Inflammatory macrophage treated with lipopolysaccharide for 1 hour (primary cell): Measurements from ENCODE around the gene B3GALT2.

Experiments used
- DNase-seq, 2 donors: peaks; one replicate each; pipeline ENCODE4 v3.0.0-alpha.2; 2020 to 2022

The B3GALT2 gene

DNA sequence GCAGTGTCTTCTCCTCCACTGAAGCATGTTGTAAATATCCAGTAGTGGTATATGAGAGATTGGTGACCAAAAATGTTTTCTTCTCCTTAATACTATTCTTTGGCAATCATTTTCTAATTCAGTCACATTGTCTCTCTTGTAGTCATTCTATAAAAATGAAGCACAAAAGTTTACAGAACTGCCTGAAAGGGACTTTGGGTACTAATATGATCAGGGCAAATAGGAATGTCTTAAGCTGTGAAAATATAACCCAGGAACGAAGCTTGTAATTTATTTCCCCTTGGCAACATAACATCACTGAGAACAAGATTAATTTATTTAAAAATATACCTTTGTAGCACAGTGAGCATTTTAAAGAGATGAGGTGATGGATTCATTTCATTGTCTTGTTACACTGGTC, 4.9 kb downstream of the B3GALT2 start:
- DNase-seq: no peak

DNA sequence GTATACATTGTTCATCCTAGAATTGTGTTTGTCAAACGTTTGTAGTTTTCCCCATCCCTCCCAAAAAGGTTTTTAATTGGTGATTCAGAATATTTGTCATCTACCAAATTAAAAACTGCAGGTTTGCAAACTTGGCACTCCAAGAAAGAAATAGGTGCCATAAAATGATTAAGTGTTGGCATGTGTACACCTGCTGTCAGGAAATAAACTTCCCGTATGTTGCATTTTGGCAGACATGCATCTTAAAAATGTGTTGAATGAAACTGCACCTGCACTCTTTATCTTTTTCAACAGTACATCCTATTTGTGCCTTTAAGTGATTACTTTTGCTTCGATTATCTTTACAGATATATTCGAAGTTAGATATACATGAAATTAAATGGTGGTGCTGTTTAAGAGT, 7.3 kb downstream of the B3GALT2 start:
- no peak for DNase-seq

GRCh38 chr1:193176788-193177187, 9.6 kb downstream of the B3GALT2 start:
- no peak for DNase-seq

DNA sequence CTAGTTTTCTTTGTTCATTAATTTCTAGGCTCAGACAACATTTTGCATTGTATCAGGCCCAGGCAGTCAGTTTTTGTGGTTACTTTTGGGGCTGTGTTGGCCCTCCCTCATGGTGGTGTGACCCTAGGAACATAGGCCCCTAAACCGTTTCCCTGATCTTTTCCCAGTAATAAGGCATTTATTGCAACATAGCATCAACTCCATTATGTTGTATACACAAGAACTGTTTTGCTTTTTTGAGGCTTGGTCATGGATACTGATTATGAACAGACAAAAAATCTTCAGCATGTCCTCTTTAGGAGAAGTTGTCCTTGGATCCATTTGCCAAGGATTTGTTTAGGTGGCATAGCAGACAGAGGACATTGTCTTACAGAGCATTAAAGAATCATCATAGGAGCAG, 10.3 kb downstream of the B3GALT2 start:
- DNase-seq: no peak

- DNase-seq: no peak
Observed at GRCh38 chr1:193157360-193157759, 29.1 kb downstream of the B3GALT2 start.

DNA sequence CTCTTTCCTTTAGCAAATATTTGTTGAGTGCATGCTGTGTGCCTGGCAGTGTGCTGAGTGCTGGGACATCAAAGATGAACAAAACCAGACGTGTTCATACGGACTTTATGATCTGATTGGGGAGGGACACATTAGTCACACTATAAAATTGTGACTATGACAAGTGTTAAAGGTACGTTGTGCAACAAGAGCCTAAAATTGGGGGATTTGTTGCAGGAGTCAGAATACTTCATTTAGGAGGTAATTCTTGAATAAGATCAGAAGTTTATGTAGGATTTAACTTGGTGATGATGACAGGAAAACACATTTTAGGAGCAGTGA, 29.6 kb downstream of the B3GALT2 start:
- DNase-seq: no peak

- no peak for DNase-seq
Observed at GRCh38 chr1:193156117-193156821, 30.1 kb downstream of the B3GALT2 start.

- no peak for DNase-seq
Observed at GRCh38 chr1:193144999-193145398, 41.4 kb downstream of the B3GALT2 start.

- no peak for DNase-seq
Observed at GRCh38 chr1:193144361-193144938, 42.0 kb downstream of the B3GALT2 start.

- DNase-seq: no peak
Observed at GRCh38 chr1:193143285-193143684, 43.1 kb downstream of the B3GALT2 start.

GRCh38 chr1:193142409-193142808, 44.0 kb downstream of the B3GALT2 start:
- DNase-seq: no peak

GRCh38 chr1:193141804-193142203, 44.6 kb downstream of the B3GALT2 start:
- DNase-seq: no peak

DNA sequence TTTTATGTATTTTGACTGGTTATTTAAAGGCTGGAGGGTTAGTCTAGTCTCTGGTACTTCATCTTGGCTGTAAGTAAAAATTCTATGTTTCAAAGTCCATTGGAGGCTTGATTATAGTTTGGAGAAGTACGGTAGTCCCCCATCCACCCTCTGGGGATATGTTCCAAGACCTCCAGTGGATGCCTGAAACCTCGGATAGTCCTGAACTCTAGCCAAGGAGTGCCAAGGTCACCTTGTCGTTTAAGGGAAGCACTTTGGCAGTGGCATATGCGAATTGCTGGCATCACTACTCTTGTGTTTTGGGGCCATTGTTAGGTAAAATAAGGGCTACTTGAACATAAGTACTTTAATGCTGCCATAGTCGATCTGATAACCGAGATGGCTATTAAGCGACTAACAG, 46.2 kb downstream of the B3GALT2 start:
- DNase-seq: no peak

DNA sequence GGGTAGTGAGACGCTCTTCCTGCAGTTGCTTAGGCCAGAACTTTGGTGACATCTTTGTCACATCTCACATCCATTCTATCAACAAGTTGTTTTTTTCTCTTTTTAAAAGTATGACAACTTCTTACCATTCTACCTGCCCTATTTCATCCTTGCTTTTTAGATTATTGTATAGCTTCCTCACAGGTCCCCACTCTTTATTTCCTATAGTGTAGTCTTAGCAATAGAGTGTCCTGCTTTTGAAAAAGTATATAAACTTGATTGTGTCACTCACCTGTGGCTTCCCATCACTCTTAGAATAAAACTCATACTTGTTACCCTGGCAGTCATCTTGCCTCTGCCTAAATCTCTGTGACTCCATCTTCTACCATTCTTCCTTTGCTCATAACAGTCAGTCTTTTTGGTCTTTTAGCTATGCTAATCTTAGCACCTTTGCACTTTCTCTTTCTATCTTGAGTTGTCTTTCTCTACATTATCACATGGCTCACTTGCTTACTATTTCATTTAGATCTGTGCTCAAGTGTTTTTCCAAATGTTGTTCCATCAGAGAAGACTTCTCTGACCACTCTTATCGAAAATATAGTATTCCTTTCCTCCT, 55.0 kb downstream of the B3GALT2 start:
- DNase-seq: no peak
